ENCODE results near the gene SERINC2. TPM values are rescaled to one million over a fixed set of nuclear protein-coding genes. Genes with fewer than 3 reads are reported as not detected.

The SERINC2 gene
- total RNA-seq, 1 experiment from 2014 or later: 14.0 TPM

DNA sequence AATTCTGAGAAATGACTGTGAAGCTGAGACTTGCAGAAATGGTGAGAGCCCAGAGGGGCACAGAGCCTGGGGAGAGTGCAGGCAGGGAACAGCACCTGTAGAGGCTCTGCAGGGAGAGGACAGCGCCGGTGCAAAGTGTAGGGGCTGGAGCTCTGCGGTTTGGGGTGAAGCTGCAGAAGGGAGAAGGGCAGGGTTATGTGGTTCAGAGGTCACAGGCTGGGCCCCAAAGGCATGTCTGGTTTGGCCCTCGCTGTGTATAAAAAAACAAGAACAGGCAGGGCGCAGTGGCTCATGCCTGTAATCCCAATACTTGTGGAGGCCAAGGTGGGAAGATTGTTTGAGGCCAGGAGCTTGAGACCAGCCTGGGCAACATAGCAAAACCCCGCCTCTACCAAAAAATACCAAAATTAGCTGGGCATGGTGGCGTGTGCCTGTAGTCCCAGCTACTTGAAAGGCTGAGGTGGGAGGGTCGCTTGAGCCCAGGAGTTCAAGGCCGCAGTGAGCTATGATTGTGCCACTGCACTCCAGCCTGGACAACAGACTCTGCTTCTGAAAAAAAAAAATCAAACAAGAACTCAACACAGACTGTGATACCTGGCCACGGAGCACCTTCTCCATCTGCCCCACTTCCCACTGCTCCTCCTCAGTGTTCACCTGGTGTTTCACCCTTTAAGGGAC lies 29.1 kb downstream of the SERINC2 start:
- TF ChIP-seq POLR2AphosphoS5 (IDR thresholded peaks at IDR 0.05; ENCODE audit: low read depth, low read length) (no peak), SIN3A (IDR thresholded peaks at IDR 0.05; ENCODE audit: borderline replicate concordance, insufficient read depth, low read depth, low read length) (no peak), TCF7L2 (IDR thresholded peaks at IDR 0.05; ENCODE audit: low read depth, low read length) (no peak)
- TF ChIP-seq, protein P1, sequence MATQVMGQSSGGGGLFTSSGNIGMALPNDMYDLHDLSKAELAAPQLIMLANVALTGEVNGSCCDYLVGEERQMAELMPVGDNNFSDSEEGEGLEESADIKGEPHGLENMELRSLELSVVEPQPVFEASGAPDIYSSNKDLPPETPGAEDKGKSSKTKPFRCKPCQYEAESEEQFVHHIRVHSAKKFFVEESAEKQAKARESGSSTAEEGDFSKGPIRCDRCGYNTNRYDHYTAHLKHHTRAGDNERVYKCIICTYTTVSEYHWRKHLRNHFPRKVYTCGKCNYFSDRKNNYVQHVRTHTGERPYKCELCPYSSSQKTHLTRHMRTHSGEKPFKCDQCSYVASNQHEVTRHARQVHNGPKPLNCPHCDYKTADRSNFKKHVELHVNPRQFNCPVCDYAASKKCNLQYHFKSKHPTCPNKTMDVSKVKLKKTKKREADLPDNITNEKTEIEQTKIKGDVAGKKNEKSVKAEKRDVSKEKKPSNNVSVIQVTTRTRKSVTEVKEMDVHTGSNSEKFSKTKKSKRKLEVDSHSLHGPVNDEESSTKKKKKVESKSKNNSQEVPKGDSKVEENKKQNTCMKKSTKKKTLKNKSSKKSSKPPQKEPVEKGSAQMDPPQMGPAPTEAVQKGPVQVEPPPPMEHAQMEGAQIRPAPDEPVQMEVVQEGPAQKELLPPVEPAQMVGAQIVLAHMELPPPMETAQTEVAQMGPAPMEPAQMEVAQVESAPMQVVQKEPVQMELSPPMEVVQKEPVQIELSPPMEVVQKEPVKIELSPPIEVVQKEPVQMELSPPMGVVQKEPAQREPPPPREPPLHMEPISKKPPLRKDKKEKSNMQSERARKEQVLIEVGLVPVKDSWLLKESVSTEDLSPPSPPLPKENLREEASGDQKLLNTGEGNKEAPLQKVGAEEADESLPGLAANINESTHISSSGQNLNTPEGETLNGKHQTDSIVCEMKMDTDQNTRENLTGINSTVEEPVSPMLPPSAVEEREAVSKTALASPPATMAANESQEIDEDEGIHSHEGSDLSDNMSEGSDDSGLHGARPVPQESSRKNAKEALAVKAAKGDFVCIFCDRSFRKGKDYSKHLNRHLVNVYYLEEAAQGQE (IDR thresholded peaks at IDR 0.05; ENCODE audit: insufficient read depth in 1 of 2, low read depth in 2 of 2, low read length in 1 of 2): no peak
- TF ChIP-seq, protein P2, sequence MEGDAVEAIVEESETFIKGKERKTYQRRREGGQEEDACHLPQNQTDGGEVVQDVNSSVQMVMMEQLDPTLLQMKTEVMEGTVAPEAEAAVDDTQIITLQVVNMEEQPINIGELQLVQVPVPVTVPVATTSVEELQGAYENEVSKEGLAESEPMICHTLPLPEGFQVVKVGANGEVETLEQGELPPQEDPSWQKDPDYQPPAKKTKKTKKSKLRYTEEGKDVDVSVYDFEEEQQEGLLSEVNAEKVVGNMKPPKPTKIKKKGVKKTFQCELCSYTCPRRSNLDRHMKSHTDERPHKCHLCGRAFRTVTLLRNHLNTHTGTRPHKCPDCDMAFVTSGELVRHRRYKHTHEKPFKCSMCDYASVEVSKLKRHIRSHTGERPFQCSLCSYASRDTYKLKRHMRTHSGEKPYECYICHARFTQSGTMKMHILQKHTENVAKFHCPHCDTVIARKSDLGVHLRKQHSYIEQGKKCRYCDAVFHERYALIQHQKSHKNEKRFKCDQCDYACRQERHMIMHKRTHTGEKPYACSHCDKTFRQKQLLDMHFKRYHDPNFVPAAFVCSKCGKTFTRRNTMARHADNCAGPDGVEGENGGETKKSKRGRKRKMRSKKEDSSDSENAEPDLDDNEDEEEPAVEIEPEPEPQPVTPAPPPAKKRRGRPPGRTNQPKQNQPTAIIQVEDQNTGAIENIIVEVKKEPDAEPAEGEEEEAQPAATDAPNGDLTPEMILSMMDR (IDR thresholded peaks at IDR 0.05): no peak
- Histone ChIP-seq H3K9me3 (ENCODE audit: control insufficient read depth, insufficient read depth, low read depth, low read length) (no peaks in the 10 kb centered on the region), H3K36me3 (ENCODE audit: control insufficient read depth, insufficient read depth, low read length) (no peaks in the 10 kb centered on the region), H3K4me1 (ENCODE audit: control insufficient read depth, insufficient read depth, low read length) (no peaks in the 10 kb centered on the region), H3K4me3 (ENCODE audit: low read depth in 2 of 2, low read length in 2 of 2) (no peak overlapping the region), H3K27ac (ENCODE audit: low read length) (no peak overlapping the region), H3K27me3 (ENCODE audit: control insufficient read depth, insufficient read depth, low read length) (no peaks in the 10 kb centered on the region)
- intact Hi-C loops (cut with micrococcal nuclease; ENCODE audit: unreplicated experiment) (no loop called here), in situ Hi-C loops (cut with HindIII; ENCODE audit: low pct_unique_long_range_greater_than_20kb, low sequenced_read_pairs) (no loop called here)
- ChIA-PET POLR2A (no interaction called here), CTCF (no interaction called here)
- no peak for DNase-seq (ENCODE audit: low read depth, low spot score)
- no TSS peak for BruUV-seq (replicated peaks)
- ATAC-seq: no peak

DNA sequence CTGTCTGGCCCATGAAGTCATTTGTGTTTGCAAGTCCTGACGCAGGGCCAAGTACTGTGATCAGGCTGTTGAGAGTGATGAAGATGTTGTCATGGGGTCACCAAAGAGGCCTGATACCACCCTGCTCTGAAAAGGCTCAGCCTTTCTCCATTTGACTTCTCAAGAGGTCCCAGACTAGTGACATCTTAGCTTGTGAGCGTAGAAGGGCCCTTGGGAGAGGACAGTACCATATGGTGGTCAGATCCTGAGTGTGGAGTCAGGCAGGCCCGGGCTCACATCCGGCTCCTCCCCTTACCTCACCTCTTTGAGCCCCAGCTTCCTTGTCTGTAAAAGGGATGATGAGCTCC lies 29.6 kb downstream of the SERINC2 start:
- Histone ChIP-seq H3K9me3 (ENCODE audit: control insufficient read depth, insufficient read depth, low read depth, low read length) (no peaks in the 10 kb centered on the region), H3K27ac (ENCODE audit: low read length) (no peak overlapping the region), H3K27me3 (ENCODE audit: control insufficient read depth, insufficient read depth, low read length) (no peaks in the 10 kb centered on the region), H3K36me3 (ENCODE audit: control insufficient read depth, insufficient read depth, low read length) (no peaks in the 10 kb centered on the region), H3K4me1 (ENCODE audit: control insufficient read depth, insufficient read depth, low read length) (no peaks in the 10 kb centered on the region), H3K4me3 (ENCODE audit: low read depth in 2 of 2, low read length in 2 of 2) (no peak overlapping the region)
- intact Hi-C loops (cut with micrococcal nuclease; ENCODE audit: unreplicated experiment) (no loop called here), in situ Hi-C loops (cut with HindIII; ENCODE audit: low pct_unique_long_range_greater_than_20kb, low sequenced_read_pairs) (no loop called here)
- ATAC-seq (no peak), DNase-seq (ENCODE audit: low read depth, low spot score) (no peak)
- TF ChIP-seq SIN3A (IDR thresholded peaks at IDR 0.05; ENCODE audit: borderline replicate concordance, insufficient read depth, low read depth, low read length): no peak
- TF ChIP-seq, protein P1 (IDR thresholded peaks at IDR 0.05; ENCODE audit: insufficient read depth in 1 of 2, low read depth in 2 of 2, low read length in 1 of 2): no peak
- TF ChIP-seq, protein P2 (IDR thresholded peaks at IDR 0.05): no peak
- no peak for TF ChIP-seq TCF7L2 (IDR thresholded peaks at IDR 0.05; ENCODE audit: low read depth, low read length)
- no peak for TF ChIP-seq POLR2AphosphoS5 (IDR thresholded peaks at IDR 0.05; ENCODE audit: low read depth, low read length)
- no TSS peak for BruUV-seq (replicated peaks)
- ChIA-PET POLR2A (no interaction called here), CTCF (no interaction called here)

Measured in Panc1 (cell line).